HEK293T (cell line): ENCODE data around the gene CPM.
"Not testable (repeated sequence)": the region's sequence is repeated elsewhere in the genome, so short reads cannot be mapped to it uniquely, and the experiment has no call there.

Experiments used
- CTCF ChIA-PET: fragments of 350-600 bp; formaldehyde crosslinking; extraction: SDS; loops from one replicate; lab custom pipeline; 2021; ENCODE audit warnings: antibody characterized with exemption, inconsistent platforms; lab: Yijun Ruan, JAX
- POLR2A ChIA-PET: fragments of 350-600 bp; formaldehyde crosslinking; extraction: SDS; loops from one replicate; lab custom pipeline; 2020; ENCODE audit warnings: antibody characterized with exemption, inconsistent platforms; lab: Yijun Ruan, JAX
- DNase-seq: peaks from one replicate; pipeline ENCODE4 v3.0.0; 2012; ENCODE audit warnings: mixed read lengths; ENCODE audit errors: extremely low spot score
- ARNT ChIP-seq: fragments of 450-650 bp; IDR thresholded peaks from 2 replicates; pipeline ENCODE4 v1.6.1; 2017; ENCODE audit warnings: mild to moderate bottlenecking
- BHLHE40 ChIP-seq: fragments of 450-650 bp; IDR thresholded peaks from 2 replicates; pipeline ENCODE4 v1.6.1; 2016; ENCODE audit warnings: mild to moderate bottlenecking, moderate library complexity, borderline replicate concordance
- CTBP1 ChIP-seq: fragments of 450-650 bp; IDR thresholded peaks from 2 replicates; pipeline ENCODE4 v1.6.1; 2016; ENCODE audit warnings: borderline replicate concordance
- ELF4 ChIP-seq: fragments of 450-650 bp; IDR thresholded peaks from 2 replicates; pipeline ENCODE4 v1.6.1; 2017; ENCODE audit warnings: antibody characterized with exemption
- FOXA1 ChIP-seq: fragments of 450-650 bp; IDR thresholded peaks from 2 replicates; pipeline ENCODE4 v1.6.1; 2016; ENCODE audit warnings: mild to moderate bottlenecking
- FOXK2 ChIP-seq: fragments of 450-650 bp; IDR thresholded peaks from 2 replicates; pipeline ENCODE4 v1.6.1; 2016; ENCODE audit warnings: mild to moderate bottlenecking
- FOXM1 ChIP-seq: fragments of 450-650 bp; IDR thresholded peaks from 2 replicates; pipeline ENCODE4 v1.6.1; 2017; ENCODE audit warnings: mild to moderate bottlenecking, borderline replicate concordance
- HDGF ChIP-seq: fragments of 450-650 bp; IDR thresholded peaks from 2 replicates; pipeline ENCODE4 v1.6.1; 2017; ENCODE audit warnings: antibody characterized with exemption, borderline replicate concordance
- L3MBTL2 ChIP-seq: fragments of 450-650 bp; conservative IDR thresholded peaks from 2 replicates; pipeline ENCODE4 v1.6.1; 2016; ENCODE audit warnings: mild to moderate bottlenecking
- LEF1 ChIP-seq: fragments of 450-650 bp; IDR thresholded peaks from 2 replicates; pipeline ENCODE4 v1.6.1; 2017; ENCODE audit warnings: mild to moderate bottlenecking, borderline replicate concordance
- NFRKB ChIP-seq: fragments of 450-650 bp; IDR thresholded peaks from 2 replicates; pipeline ENCODE4 v1.6.1; 2016; ENCODE audit warnings: mild to moderate bottlenecking, moderate library complexity
- PKNOX1 ChIP-seq: fragments of 450-650 bp; IDR thresholded peaks from 2 replicates; pipeline ENCODE4 v1.6.1; 2016
- SP1 ChIP-seq: fragments of 450-650 bp; IDR thresholded peaks from 2 replicates; pipeline ENCODE4 v1.6.1; 2017
- SUZ12 ChIP-seq: fragments of 450-650 bp; IDR thresholded peaks from 2 replicates; pipeline ENCODE4 v1.6.1; 2016; ENCODE audit warnings: mild to moderate bottlenecking
- TARDBP ChIP-seq: fragments of 450-650 bp; IDR thresholded peaks from 2 replicates; pipeline ENCODE4 v1.6.1; 2016
- ZNF384 ChIP-seq: fragments of 450-650 bp; IDR thresholded peaks from 2 replicates; pipeline ENCODE4 v1.6.1; 2016

Gene CPM

GRCh38 chr12:68805592-68806120 lies 127.3 kb downstream of the CPM start:
- DNase-seq = no peak
- POLR2A ChIA-PET = interaction anchor here (1.0 kb wide), 1 partner anchor 59 kb away, joined by 4 read pairs; the partner anchor contains the start of gene SLC35E3
- CTCF ChIA-PET = interaction anchor here (0.5 kb wide), 1 partner anchor 124 kb away, joined by 3 read pairs; no protein-coding TSS in a partner anchor
- TF ChIP-seq PKNOX1 (no peak), SUZ12 (no peak), LEF1 (no peak), BHLHE40 (no peak), TARDBP (no peak), FOXK2 (no peak), ELF4 (no peak), CTBP1 (no peak), L3MBTL2 (no peak), FOXM1 (no peak), SP1 (no peak), ARNT (no peak), FOXA1 (no peak), ZNF384 (no peak), HDGF (no peak), NFRKB (no peak)

- no peak for DNase-seq
- ChIA-PET POLR2A (interaction anchor here (1.0 kb wide), 1 partner anchor 59 kb away, joined by 4 read pairs; the partner anchor contains the start of gene SLC35E3), CTCF (interaction anchor here (0.5 kb wide), 1 partner anchor 123 kb away, joined by 3 read pairs; no protein-coding TSS in a partner anchor)
- no peak for TF ChIP-seq SP1
- no peak for TF ChIP-seq PKNOX1
- TF ChIP-seq FOXA1 = no peak
- TF ChIP-seq NFRKB = no peak
- no peak for TF ChIP-seq HDGF
These were observed 128.0 kb downstream of the CPM start for GRCh38 chr12:68804657-68805591.

GRCh38 chr12:68803948-68804656 lies 128.9 kb downstream of the CPM start:
- POLR2A ChIA-PET = no interaction called here
- CTCF ChIA-PET = no interaction called here
- TF ChIP-seq ZNF384 (no peak), HDGF (no peak), FOXK2 (no peak), TARDBP (no peak), ELF4 (no peak), CTBP1 (no peak), SP1 (no peak), FOXA1 (no peak), LEF1 (no peak), BHLHE40 (no peak), L3MBTL2 (no peak), SUZ12 (no peak), PKNOX1 (no peak), ARNT (no peak), FOXM1 (no peak), NFRKB (no peak)
- DNase-seq = no peak

GRCh38 chr12:68802911-68803651 lies 129.9 kb downstream of the CPM start:
- DNase-seq, POLR2A ChIA-PET: not testable (repeated sequence)
- CTCF ChIA-PET = interaction anchor here (0.6 kb wide), 1 partner anchor 102 kb away, joined by 5 read pairs; no protein-coding TSS in a partner anchor

- POLR2A ChIA-PET, CTCF ChIA-PET, DNase-seq: not testable (repeated sequence)
These were observed 130.6 kb downstream of the CPM start for GRCh38 chr12:68802372-68802745.
